Keratinocyte (primary cell): ENCODE measurements around the gene KLHL3. TPM values are rescaled to one million over a fixed set of nuclear protein-coding genes. Genes with fewer than 3 reads are reported as not detected.

Source experiments
- DNase-seq: peaks from one replicate; pipeline ENCODE4 v3.0.0-alpha.2; 2011; ENCODE audit warnings: low read depth, missing footprints, low spot score
- FAIRE-seq: peaks from 2 replicates; lab custom pipeline; 2011; peaks lifted over from hg19 to GRCh38; lab: Jason Lieb, UNC
- H2AFZ ChIP-seq: 2 replicates; pipeline ENCODE4 v1.6.0; 2012; ENCODE audit warnings: low read length, control low read depth, inconsistent platforms; ENCODE audit not compliant: control insufficient read depth
- H3K27ac ChIP-seq: 2 replicates; pipeline ENCODE4 v1.5.1; 2011; ENCODE audit warnings: low read length; ENCODE audit not compliant: control insufficient read depth, insufficient read depth
- H3K27me3 ChIP-seq: 3 replicates; pipeline ENCODE4 v1.6.0; 2011; ENCODE audit warnings: low read length; ENCODE audit not compliant: control insufficient read depth, insufficient read depth; ENCODE audit errors: extremely low read depth
- H3K36me3 ChIP-seq, 2 experiments: 2 replicates in 1 of 2; 3 replicates in 1 of 2; pipeline ENCODE4 v1.5.1; 2011; ENCODE audit warnings: low read length in 2 of 2, mild to moderate bottlenecking in 1 of 2; ENCODE audit not compliant: control insufficient read depth in 2 of 2, insufficient read depth in 2 of 2; ENCODE audit errors: extremely low read depth in 1 of 2
- H3K4me1 ChIP-seq: 3 replicates; pipeline ENCODE4 v1.5.1; 2011; ENCODE audit warnings: low read length; ENCODE audit not compliant: control insufficient read depth, insufficient read depth; ENCODE audit errors: extremely low read depth
- H3K4me2 ChIP-seq: 3 replicates; pipeline ENCODE4 v1.6.0; 2011; ENCODE audit warnings: low read depth, low read length; ENCODE audit not compliant: control insufficient read depth, insufficient read depth; ENCODE audit errors: extremely low read depth
- H3K4me3 ChIP-seq, 3 experiments: fragments of 200-600 bp in 1 of 3; sonication (generic) in 1 of 3; 2 replicates in 2 of 3; 3 replicates in 1 of 3; pipeline ENCODE4 v1.5.1; 2011 to 2016; ENCODE audit warnings: low read length in 3 of 3, mild to moderate bottlenecking in 3 of 3, control low read depth in 2 of 3, inconsistent platforms in 1 of 3, low read depth in 1 of 3, mixed read lengths in 1 of 3, mixed run types in 1 of 3, moderate library complexity in 1 of 3; ENCODE audit not compliant: control insufficient read depth in 2 of 3, insufficient read depth in 2 of 3; ENCODE audit errors: extremely low read depth in 1 of 3
- H3K79me2 ChIP-seq: 2 replicates; pipeline ENCODE4 v1.6.0; 2012; ENCODE audit warnings: low read length; ENCODE audit not compliant: control insufficient read depth, insufficient read depth
- H3K9ac ChIP-seq: 3 replicates; pipeline ENCODE4 v1.6.0; 2011; ENCODE audit warnings: low read length; ENCODE audit not compliant: control insufficient read depth, insufficient read depth; ENCODE audit errors: extremely low read depth
- H3K9me1 ChIP-seq: 3 replicates; pipeline ENCODE4 v1.6.0; 2011; ENCODE audit warnings: low read length; ENCODE audit not compliant: control insufficient read depth, insufficient read depth; ENCODE audit errors: extremely low read depth
- H3K9me3 ChIP-seq: 2 replicates; pipeline ENCODE4 v1.5.1; 2012; ENCODE audit warnings: low read depth, low read length; ENCODE audit not compliant: control insufficient read depth
- H4K20me1 ChIP-seq: 3 replicates; pipeline ENCODE4 v1.6.0; 2011; ENCODE audit warnings: low read length; ENCODE audit not compliant: control insufficient read depth, insufficient read depth; ENCODE audit errors: extremely low read depth
- CTCF ChIP-seq, 3 experiments: IDR thresholded peaks in 1 of 3; conservative IDR thresholded peaks in 1 of 3; optimal IDR thresholded peaks in 1 of 3; 2 replicates in 2 of 3; 3 replicates in 1 of 3; pipeline versions ENCODE3 to v1.5.1; 2011; ENCODE audit warnings: low read length in 3 of 3, mild to moderate bottlenecking in 3 of 3, moderate library complexity in 2 of 3, control low read depth in 1 of 3, inconsistent platforms in 1 of 3; ENCODE audit not compliant: insufficient read depth in 2 of 3; ENCODE audit errors: extremely low read depth in 1 of 3
- EZH2 ChIP-seq: IDR thresholded peaks from one replicate; pipeline ENCODE4 v1.6.1; 2012; ENCODE audit warnings: inconsistent platforms, mild to moderate bottlenecking, low read length, moderate library complexity
- dilution Hi-C: fragments of 300-500 bp; cut with MboI; formaldehyde crosslinking; loops from one replicate; pipeline ENCODE4 v1.7.0; 2020; ENCODE audit warnings: low sequenced_read_pairs; ENCODE audit not compliant: extremely low pct_ligation_motif_present
- polyA plus RNA-seq, 5 experiments: library from polyadenylated mRNA; depleted of rRNA in 3 of 5; stranded (reverse) in 3 of 5; stranded (forward) in 1 of 5; unstranded in 1 of 5; fragments of >200 nt; gene quantifications; 1 replicate in 1 of 5; 2 replicates in 3 of 5; 3 replicates in 1 of 5; pipeline versions ENCODE4 v1.2.1 to v1.2.3, GENCODE V29; 2011 to 2012; ENCODE audit warnings: missing spikeins in 2 of 5, low read depth in 1 of 5, low replicate concordance in 1 of 5

Gene KLHL3
- polyA plus RNA-seq, 1 donor (not counting 4 experiments of a cell fraction or from before 2014, with no cell fraction given), result 2.5 TPM

- Histone ChIP-seq H3K4me1 (no peaks in the 10 kb centered on the region), H4K20me1 (no peaks in the 10 kb centered on the region), H3K36me3 (no peaks in the 10 kb centered on the region), H3K9me3 (no peaks in the 10 kb centered on the region), H3K27me3 (no peaks in the 10 kb centered on the region), H3K9ac (no peak overlapping the region), H3K27ac (no peak overlapping the region), H3K4me3 (no peak overlapping the region), H3K9me1 (no peaks in the 10 kb centered on the region), H3K4me2 (no peak overlapping the region), H2AFZ (no peak overlapping the region), H3K79me2 (no peaks in the 10 kb centered on the region)
- dilution Hi-C loops, result no loop called here
- DNase-seq (no peak), FAIRE-seq (no peak)
- no peak for TF ChIP-seq CTCF (optimal IDR thresholded peaks at IDR 0.05 in 1 of 3, IDR thresholded peaks at IDR 0.05 in 1 of 3, conservative IDR thresholded peaks at IDR 0.05 in 1 of 3; ENCODE audit: extremely low read depth in 1 of 3, insufficient read depth in 2 of 3, low read length in 3 of 3)
- TF ChIP-seq EZH2, result no peak
Measured at GRCh38 chr5:137672881-137673280, 63.0 kb downstream of the KLHL3 start.

- dilution Hi-C loops, result no loop called here
- TF ChIP-seq CTCF (optimal IDR thresholded peaks at IDR 0.05 in 1 of 3, IDR thresholded peaks at IDR 0.05 in 1 of 3, conservative IDR thresholded peaks at IDR 0.05 in 1 of 3; ENCODE audit: extremely low read depth in 1 of 3, insufficient read depth in 2 of 3, low read length in 3 of 3), result no peak
- TF ChIP-seq EZH2, result no peak
- H3K9me1 ChIP-seq, result no peaks in the 10 kb centered on the region
- H3K9me3 ChIP-seq, result no peaks in the 10 kb centered on the region
- H3K4me3 ChIP-seq, result no peak overlapping the region
- H3K36me3 ChIP-seq, result no peaks in the 10 kb centered on the region
- no peak overlapping the region for H3K9ac ChIP-seq
- H4K20me1 ChIP-seq, result no peaks in the 10 kb centered on the region
- H3K27me3 ChIP-seq, result no peaks in the 10 kb centered on the region
- H3K4me1 ChIP-seq, result no peaks in the 10 kb centered on the region
- no peak for DNase-seq
- H2AFZ ChIP-seq, result no peak overlapping the region
- H3K27ac ChIP-seq, result no peak overlapping the region
- FAIRE-seq, result no peak
- H3K79me2 ChIP-seq, result no peaks in the 10 kb centered on the region
- no peak overlapping the region for H3K4me2 ChIP-seq
Measured at GRCh38 chr5:137672001-137672400, 63.9 kb downstream of the KLHL3 start.
